GM21717 (cell line): ENCODE results near the gene ABHD1.
"Not testable (repeated sequence)": the region's sequence is repeated elsewhere in the genome, so short reads cannot be mapped to it uniquely, and the experiment has no call there.

Source experiments
- ATAC-seq: cut with Tn5 transposase; IDR thresholded peaks from one replicate; pipeline ENCODE4 v1.9.1; 2021; ENCODE audit warnings: mild to moderate bottlenecking, moderate library complexity; ENCODE audit not compliant: unreplicated experiment

Gene ABHD1

DNA sequence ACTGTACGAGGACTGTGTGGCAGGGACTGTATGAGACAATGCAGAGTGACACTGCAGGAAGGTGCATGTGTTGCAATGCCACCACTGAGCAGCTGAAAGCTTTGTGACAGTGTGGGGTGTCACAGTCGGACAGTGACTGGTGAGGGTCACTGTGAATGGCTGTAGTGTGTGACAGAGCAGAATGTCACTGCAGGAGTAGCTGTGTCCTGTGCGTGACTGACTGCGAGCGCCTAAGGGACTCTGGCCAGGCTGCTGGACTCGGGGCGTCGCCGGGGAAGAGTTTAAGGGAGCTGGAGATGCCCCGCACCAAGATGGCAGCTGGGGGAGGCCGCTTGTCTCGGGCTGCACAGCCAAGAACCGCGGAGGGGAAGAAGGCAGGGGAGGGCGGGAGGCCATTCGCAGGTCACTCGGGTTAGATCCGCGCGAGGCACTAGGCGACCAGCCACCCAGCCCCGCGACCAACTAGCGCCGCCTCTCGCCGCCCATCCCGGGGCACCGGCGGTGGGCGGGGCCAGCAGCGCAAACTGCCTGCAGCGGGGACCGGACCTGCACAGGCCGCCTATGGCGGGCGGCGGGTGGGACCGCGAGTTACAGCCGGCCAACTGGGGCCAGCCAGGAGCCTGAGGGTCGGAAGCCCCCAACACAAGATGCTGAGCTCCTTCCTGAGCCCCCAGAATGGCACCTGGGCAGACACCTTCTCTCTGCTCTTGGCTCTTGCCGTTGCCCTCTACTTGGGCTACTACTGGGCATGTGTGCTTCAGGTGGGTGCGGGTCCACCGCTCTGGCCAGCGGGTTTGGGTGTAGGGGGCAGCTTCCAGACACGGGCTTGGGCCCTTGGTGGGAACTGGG lies at the start of gene ABHD1:
TSS of gene ABHD1 (plus strand) at position 514 of the 849 bp plus-strand sequence. CDS start at position 648, 134 bp downstream.
- no peak for ATAC-seq

DNA sequence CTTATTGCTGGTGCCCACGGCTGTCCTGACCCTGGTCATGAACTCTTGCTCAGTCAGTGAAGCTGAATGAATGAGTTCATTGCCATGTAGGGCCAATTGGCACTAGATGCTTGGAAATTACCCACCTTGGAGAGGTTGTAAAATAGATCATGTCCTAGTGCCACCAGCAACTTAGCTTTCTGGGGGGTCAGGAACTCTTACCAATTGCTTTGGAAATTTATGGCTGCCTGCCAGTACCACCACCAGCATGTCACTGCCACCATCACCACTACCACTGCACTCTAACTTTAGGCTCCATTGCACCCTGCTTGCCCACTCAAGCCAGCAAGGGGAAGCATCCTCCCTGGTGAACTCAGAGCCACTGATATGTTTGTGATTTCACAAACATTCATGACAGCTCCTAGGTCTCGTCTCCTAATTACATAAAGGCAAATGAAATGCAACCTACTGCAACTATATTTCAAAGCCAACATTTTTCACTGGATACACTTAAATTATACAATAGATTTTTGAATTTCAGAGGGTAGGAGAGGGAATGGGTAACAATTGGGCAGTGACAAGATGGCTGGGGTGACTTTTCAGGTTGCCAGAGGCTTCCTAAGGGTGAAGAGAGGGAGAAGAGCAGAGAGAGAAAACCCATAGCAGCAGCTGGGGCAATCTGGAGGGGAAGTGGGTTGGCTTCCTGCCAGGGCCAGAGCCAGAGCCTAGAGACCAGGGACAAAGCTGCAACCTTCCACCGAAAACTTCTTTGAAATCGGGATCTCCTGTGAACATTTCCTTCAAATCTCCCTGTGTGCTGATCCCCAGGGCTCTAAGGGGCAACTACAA lies 48.7 kb upstream of the ABHD1 start:
- no peak for ATAC-seq

DNA sequence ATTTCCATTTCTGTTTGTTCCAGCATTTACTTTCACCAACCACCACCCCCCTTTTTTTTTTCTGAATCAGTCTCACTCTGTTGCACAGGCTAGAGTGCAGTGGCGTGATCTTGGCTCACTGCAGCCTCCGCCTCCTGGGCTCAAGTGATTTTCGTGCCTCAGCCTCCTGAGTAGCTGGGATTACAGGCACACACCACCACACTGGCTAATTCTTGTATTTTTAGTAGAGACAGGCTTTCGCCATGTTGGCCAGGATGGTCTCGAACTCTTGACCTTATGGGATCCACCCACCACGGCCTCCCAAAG lies 48.1 kb upstream of the ABHD1 start:
- ATAC-seq: not testable (repeated sequence)

DNA sequence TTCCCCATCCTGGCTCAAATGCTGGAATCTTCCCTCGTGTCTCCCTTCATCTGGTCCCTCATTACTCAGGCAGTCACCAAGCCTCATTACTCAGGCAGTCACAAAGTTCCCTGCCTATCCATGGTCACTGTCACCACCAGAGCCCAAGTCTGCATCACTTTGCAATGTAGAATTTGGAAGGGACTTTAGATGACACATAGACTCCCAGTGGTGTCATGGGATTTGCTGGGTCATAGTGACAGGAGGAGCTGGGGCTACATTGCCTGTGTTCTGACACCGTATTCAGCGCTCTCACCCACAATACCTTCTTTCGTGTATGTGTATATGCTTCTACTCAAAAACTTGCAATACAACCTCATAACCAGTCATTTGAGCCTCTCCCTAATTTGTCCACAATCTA lies 47.3 kb upstream of the ABHD1 start:
- no peak for ATAC-seq

DNA sequence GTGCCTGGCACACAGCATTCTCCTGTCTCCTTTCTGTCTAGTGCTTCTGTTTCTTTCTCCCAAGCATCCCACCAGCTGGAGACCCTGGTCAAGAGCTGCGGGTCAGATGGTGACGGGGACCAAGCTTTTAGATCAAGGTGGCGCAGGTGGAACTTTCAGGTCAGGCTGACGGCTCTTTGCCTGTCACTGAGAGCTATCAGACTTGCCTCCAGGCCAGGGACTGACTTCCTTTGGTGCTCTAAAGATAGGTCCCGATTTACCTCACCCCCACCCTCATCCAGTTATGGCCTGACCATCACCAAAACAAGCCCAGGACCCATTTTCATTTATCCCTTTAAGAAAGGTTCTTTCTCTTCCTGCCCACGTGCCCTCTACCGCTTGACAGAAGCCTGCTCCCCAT lies 46.4 kb upstream of the ABHD1 start:
- no peak for ATAC-seq

DNA sequence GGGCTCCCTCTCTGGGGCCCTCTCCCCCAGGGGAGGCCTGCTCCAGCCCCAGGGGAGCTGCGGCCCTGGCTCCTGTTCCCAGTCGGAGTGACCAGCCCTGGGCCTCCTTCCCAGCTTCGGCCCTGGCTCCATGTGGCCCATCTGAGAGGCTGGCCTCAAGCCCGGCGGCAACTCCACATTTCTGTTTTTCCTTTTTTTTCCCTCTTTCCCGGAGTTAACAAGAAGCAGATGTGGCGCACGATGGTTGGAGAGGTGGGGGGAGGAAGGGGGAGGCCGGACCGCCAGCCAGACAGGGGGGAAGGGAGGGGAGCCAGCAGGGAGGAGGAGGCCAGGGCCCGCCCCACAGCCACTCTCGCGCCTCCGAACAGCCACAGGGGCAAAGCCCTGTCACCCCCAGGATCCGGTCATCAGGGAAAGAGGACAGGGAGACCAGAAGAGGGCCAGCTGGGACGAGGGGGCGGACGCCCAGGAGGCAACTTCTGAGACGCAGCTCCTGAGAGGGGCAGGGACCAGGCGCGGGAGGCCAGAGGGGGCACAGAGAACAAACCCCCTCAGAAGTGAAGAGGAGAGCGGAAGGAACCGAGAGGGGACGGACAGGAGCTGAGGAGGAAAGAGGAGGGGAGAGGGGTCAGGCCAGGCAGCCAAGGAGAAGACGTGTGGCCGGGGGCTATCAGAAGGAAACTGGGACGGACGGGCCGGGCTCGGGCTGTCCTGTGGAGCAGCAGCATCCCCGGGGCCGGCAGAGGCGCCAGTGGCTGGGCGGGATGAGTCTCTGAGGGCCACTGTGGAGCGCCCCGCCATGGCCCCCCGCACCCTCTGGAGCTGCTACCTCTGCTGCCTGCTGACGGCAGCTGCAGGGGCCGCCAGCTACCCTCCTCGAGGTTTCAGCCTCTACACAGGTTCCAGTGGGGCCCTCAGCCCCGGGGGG lies 45.1 kb upstream of the ABHD1 start, which contains the start of gene EMILIN1:
TSS of gene EMILIN1 (plus strand) at position 349 of the 928 bp plus-strand sequence. CDS start at position 800, 451 bp downstream.
- no peak for ATAC-seq

DNA sequence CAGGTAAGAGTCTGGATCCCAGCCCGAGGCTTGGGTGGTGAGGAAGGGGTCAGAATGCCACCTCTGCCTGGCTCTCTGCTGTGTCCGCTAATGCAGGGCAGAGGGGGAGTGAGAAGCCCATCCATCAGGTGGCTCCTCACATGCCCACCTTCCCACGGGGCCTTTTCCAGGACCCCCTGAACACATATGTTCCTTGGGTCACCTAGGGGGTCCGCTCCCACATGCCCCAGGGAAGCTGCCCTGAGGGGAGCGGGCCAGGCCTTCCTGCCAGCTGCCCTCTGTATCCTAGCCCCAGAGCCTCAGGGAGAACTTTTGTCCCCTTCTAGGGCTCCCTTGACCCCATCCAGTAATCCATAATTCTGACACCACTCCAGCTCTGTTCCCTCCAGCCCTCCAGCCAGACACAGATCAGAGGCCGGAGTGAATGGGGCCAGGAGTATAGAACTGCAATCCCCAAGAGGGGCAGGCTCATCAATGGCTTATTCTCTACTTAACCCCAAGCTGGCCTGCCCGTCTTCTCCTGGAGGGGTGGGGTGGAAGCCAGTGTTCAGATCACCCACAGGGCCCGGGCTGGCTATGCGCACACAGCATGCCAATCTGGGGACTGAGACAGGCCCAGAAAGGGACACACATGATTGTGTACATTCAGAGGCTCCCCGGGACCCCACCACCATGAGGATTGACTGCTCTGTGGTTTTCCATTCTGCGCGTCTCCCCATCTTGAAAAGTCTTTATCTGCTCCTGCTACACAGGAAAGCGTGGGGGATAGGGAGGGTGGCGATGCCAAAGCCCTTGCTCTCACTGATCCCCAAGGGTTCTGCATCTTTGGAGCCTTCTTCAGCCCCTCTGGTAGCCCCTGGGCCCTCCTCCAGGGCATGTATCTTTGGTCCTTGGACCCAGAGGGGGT lies 44.1 kb upstream of the ABHD1 start:
- ATAC-seq: no peak

DNA sequence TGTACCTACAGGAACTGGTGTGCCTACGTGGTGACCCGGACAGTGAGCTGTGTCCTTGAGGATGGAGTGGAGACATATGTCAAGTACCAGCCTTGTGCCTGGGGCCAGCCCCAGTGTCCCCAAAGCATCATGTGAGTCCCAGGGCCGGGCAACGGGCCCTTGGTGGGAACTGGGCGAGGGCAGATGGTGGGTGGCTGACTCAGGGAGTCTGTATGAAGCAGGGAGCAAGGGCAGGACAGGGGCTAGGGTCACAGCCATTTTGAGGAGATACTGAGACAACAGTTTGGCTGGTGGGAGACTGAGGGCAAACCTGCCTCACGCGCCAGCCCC lies 43.5 kb upstream of the ABHD1 start:
- ATAC-seq: no peak

DNA sequence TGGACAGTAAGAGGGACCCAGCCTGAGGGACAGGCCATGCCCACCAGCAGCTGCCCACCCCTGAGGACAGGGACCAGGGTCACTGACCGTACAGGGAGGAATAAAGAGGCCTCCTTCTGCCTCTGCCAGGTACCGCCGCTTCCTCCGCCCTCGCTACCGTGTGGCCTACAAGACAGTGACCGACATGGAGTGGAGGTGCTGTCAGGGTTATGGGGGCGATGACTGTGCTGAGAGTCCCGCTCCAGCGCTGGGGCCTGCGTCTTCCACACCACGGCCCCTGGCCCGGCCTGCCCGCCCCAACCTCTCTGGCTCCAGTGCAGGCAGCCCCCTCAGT lies 43.0 kb upstream of the ABHD1 start:
- ATAC-seq: no peak

DNA sequence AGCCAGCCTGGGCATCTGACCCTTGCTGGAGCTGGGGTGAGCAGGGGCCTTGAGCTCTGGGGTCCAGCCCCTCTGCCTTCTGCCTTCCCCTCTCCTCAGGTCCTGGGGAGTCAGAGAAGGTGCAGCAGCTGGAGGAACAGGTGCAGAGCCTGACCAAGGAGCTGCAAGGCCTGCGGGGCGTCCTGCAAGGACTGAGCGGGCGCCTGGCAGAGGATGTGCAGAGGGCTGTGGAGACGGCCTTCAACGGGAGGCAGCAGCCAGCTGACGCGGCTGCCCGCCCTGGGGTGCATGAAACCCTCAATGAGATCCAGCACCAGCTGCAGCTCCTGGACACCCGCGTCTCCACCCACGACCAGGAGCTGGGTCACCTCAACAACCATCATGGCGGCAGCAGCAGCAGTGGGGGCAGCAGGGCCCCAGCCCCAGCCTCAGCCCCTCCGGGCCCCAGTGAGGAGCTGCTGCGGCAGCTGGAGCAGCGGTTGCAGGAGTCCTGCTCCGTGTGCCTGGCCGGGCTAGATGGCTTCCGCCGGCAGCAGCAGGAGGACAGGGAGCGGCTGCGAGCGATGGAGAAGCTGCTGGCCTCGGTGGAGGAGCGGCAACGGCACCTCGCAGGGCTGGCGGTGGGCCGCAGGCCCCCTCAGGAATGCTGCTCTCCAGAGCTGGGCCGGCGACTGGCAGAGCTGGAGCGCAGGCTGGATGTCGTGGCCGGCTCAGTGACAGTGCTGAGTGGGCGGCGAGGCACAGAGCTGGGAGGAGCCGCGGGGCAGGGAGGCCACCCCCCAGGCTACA lies 41.4 kb upstream of the ABHD1 start:
- no peak for ATAC-seq

DNA sequence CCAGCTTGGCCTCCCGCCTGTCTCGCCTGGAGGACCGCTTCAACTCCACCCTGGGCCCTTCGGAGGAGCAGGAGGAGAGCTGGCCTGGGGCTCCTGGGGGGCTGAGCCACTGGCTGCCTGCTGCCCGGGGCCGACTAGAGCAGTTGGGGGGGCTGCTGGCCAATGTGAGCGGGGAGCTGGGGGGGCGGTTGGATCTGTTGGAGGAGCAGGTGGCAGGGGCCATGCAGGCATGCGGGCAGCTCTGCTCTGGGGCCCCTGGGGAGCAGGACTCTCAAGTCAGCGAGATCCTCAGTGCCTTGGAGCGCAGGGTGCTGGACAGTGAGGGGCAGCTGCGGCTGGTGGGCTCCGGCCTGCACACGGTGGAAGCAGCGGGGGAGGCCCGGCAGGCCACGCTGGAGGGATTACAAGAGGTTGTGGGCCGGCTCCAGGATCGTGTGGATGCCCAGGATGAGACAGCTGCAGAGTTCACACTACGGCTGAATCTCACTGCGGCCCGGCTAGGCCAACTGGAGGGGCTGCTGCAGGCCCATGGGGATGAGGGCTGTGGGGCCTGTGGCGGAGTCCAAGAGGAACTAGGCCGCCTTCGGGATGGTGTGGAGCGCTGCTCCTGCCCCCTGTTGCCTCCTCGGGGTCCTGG lies 40.7 kb upstream of the ABHD1 start:
- ATAC-seq: no peak

DNA sequence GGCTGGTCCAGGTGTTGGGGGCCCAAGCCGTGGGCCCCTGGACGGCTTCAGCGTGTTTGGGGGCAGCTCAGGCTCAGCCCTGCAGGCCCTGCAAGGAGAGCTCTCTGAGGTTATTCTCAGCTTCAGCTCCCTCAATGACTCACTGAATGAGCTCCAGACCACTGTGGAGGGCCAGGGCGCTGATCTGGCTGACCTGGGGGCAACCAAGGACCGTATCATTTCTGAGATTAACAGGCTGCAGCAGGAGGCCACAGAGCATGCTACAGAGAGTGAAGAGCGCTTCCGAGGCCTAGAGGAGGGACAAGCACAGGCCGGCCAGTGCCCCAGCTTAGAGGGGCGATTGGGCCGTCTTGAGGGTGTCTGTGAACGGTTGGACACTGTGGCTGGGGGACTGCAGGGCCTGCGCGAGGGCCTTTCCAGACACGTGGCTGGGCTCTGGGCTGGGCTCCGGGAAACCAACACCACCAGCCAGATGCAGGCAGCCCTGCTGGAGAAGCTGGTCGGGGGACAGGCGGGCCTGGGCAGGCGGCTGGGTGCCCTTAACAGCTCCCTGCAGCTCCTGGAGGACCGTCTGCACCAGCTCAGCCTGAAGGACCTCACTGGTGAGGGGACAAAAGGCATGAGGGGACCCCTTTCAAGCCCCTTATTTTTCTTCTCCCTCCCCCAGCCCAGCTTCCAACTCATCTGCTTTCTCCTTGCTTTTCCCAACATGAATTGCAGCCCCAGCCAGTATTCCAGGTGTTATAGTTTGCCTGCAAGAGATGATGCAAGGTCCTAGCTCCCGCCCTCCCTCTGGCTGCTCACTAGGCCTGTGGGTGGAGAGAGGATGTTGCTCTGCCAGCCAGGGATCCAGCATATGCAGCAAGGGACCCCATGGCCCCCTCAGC lies 40.0 kb upstream of the ABHD1 start:
- ATAC-seq: no peak

DNA sequence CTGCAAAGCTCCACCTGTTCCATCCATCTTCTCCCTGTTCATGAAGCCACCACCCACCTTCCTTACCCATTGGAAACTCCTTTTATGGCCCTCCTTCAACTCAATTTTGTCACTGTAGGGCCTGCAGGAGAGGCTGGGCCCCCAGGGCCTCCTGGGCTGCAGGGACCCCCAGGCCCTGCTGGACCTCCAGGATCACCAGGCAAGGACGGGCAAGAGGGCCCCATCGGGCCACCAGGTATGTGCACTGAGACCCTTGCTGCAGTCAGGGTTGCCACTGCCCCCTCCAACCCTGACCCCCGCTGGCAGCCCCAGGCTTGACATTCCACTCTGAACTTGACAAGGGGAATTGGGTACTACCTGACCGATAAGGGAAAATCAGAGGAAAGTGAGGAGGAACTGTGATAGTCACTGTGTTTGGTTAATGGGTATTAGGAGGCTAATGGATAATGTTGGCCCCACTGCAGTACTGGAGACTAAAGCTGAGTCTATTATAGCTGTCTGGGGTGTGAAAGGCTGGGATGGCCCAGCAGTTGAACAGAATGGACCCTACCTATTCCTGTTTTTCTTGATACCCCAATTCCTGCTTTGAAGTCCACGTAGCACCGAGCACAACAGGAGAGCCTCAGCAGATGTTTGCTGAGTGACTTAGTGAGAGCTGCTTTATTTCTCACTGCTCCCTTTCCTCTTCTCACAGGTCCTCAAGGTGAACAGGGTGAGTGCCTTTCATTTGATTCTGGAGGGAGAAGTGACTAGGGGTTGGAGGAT lies 39.1 kb upstream of the ABHD1 start:
- no peak for ATAC-seq

DNA sequence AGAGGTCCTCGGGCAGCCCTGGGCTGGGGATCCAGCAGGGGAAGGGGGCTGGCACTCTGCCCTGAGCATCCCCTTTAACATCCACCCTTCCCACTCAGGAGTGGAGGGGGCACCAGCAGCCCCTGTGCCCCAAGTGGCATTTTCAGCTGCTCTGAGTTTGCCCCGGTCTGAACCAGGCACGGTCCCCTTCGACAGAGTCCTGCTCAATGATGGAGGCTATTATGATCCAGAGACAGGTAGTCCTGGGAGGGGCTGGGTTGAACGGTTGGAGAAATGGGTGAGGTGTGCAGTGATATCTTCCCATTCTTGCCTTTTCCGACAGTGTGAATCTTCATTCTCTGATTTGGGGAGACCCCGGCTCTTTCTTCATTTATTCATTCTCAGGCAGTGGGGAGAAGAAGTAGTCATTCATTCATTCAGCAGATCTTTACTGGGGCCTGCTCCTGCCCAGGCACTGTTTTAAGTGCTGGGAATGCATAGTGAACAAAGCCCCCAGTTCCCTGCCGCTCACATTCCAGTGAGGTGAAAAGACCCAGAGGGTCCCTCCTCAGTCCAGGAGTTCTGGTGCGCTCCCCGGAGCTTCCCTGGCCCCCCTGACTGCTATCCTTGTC lies 38.4 kb upstream of the ABHD1 start:
- ATAC-seq: no peak

DNA sequence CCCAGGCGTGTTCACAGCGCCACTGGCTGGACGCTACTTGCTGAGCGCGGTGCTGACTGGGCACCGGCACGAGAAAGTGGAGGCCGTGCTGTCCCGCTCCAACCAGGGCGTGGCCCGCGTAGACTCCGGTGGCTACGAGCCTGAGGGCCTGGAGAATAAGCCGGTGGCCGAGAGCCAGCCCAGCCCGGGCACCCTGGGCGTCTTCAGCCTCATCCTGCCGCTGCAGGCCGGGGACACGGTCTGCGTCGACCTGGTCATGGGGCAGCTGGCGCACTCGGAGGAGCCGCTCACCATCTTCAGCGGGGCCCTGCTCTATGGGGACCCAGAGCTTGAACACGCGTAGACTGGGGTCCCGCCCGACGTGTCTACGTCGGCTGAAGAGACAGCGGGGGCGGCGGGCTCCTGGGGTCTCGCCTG lies 37.9 kb upstream of the ABHD1 start:
- ATAC-seq: no peak

DNA sequence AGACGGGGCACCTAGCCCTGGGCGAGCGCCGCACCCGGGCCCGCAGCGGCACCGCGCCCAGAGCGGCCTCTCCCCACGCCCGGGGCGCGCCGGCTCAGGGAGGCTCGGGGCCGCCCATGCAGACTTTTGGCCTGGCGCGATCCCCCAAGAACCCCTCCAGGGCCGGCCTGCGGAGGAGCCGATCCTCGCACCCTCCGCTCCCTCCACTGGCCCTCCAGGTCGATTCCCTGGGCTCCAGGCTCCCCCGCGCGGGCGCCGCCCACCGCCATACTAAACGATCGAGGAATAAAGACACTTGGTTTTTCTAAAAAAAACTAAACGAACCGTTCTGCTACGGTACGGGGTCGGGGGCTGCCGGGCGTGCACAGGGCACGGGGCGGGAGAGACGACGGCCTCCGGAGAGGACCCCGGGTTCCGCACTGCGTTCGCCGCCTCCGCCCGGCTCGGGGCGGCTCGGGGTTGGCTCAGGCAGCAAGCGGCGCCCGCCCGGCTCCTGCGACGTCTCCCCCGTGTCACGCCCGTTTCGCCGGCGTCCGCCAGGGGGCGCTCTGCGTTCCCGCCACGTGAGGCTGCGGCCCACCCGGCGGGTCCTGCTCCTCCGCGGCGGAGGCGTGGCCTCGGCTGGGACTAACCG lies 37.4 kb upstream of the ABHD1 start:
- peak; percentile 75 for ATAC-seq
